Measurements from ENCODE around the gene PGM5. TPM values are rescaled to one million over a fixed set of nuclear protein-coding genes. Genes with fewer than 3 reads are reported as not detected.
"Not testable (repeated sequence)": the region's sequence is repeated elsewhere in the genome, so short reads cannot be mapped to it uniquely, and the experiment has no call there.

The PGM5 gene
- total RNA-seq (10 to 100 TPM in 1 of 2 donors, 1 to 10 TPM in 1; 9.3 to 10.4 TPM), polyA plus RNA-seq (ENCODE audit: insufficient read depth, low read depth, low replicate concordance) (19.4 TPM)
- long read RNA-seq, donor 1, transcript PGM5-202 (11 exons, 3,338 nt): major isoform, 8 of 27 reads
- long read RNA-seq, donor 1, partial matches to known transcripts: 19 of 27 reads
- long read RNA-seq, donor 1, other reads (novel, unspliced or antisense): 0 of 27 reads
- long read RNA-seq, donor 2, full-length matches to known transcripts: 2 of 2 reads
- long read RNA-seq, donor 2, partial matches to known transcripts: 0 of 2 reads
- long read RNA-seq, donor 2, other reads (novel, unspliced or antisense): 0 of 2 reads

DNA sequence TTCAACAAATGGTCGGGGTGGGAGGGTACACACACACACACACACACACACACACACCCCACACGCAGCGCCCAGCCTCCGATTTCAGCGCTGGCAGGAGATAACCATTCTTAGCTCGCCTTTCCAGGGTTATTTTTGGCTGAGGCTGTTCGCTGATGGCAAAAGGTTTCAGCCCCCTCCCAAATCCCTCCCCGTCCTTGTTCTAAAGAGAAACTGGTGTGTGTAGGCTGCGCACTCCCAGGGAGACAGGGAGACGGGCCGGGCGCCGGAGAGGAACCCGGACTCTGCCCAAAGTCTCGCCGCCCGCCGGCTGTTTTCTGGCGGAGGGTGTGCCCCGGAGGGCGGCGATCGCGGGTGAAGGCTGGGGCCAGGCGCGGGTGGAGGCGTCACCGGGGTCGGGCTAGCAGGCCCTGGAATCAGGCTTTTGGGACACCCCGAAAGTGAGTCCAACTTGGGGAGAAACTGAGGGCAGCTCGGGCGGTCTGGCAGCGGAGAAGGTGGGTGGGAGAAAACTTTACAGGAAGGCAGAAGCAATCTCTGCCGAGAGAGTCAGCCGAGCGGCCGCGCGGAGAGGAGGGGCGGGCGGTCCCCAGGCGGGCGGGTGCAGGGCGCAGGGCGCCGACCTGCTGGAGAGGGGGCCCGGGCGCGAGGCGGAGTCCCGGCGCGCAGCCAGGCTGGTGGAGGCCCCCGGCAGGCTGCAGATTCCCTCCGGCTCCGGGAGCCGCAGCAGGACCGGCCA is at the start of gene PGM5:
Gene PGM5, plus strand, starts transcription at position 232 of the 739 bp plus-strand sequence. CDS start 517 bp downstream, outside the sequence.
- H3K4me1 ChIP-seq; H3K27me3 ChIP-seq; H3K36me3 ChIP-seq (ENCODE audit: low read depth, missing control alignments); intact Hi-C loops (cut with DNase I; ENCODE audit: low total_unique reads); H3K9me3 ChIP-seq: not testable (repeated sequence)
- H3K4me3 ChIP-seq: peak within 1 kb of the TSS; percentile 66 to 71
- H3K27ac ChIP-seq: peak within 1 kb of the TSS; percentile 44 to 72
- peak; percentile 17 for DNase-seq
- WGBS, 2 donors: 1% methylated on average over 36 to 50 of the region's 58 CpGs

DNA sequence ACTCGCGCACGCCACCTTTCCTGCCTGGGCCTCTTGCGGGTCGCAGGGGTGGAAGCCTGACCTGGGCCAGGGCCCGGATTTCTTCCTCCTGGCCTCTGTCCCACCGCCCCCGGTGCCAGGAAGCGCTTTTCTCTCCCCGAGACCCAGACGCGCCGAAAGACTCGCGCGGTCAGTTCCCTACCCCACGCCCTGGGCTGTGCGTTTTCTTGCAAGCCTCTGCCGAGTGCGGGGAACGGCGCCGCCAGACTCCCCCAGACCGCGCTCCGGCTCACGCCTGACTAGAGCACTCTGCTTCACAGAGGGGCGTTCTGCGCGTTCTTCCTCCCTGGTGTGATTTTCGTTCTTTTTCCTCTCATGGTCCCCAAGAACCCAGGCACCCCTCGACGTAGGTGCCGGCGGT is 49.3 kb upstream of the PGM5 start:
- H3K36me3 ChIP-seq (ENCODE audit: low read depth, missing control alignments); H3K4me3 ChIP-seq; intact Hi-C loops (cut with DNase I; ENCODE audit: low total_unique reads); H3K9me3 ChIP-seq; H3K27ac ChIP-seq; H3K27me3 ChIP-seq; H3K4me1 ChIP-seq; DNase-seq: not testable (repeated sequence)
- 20% methylated on average over 16 of the region's 35 CpGs; no CpG with 5 or more reads in 1 of the 2 donors for WGBS, 2 donors

DNA sequence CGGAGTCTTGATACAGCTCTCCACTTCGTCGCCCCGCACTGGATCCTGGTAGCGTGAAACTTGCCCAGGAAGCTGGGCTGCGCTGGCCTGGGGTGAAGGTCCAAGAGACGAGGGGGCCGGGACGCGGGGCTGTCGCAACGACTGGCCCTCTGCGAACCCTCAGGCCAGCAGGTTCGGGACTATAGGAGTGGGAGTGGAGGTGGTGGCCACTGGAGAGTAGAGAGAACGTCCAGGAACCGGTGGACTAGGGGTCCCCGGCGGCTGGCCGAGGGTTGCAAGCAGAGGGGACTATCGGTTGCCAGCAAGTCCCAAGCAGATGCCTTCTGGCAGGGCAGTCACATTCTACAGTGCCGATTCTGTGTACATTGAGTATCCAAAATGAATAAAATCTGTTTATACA is 48.8 kb upstream of the PGM5 start:
- H3K27ac ChIP-seq; H3K9me3 ChIP-seq; H3K4me3 ChIP-seq; H3K36me3 ChIP-seq (ENCODE audit: low read depth, missing control alignments); H3K4me1 ChIP-seq; DNase-seq; intact Hi-C loops (cut with DNase I; ENCODE audit: low total_unique reads); H3K27me3 ChIP-seq: not testable (repeated sequence)
- 15 to 24% methylated on average over 8 to 20 of the region's 21 CpGs for WGBS, 2 donors

DNA sequence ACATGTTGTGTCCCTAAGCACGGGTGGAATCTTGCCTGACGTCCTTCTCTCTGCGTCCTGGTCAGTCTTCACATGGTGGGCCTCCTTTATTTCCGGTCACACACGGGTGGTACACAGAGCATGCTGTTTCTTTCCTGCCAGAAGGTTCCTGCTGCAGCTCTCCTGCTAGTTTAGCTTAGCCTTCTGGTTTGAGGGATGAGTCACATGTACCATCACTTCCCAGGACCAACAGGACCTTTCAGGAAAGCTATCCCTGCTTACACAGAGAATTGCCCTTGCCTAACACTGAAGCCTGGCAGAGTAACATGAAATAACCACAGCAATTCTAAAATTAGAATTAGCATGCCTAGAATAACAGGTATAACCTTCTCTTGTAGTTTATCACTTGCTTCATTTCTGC is 45.2 kb upstream of the PGM5 start:
- H3K9me3 ChIP-seq; H3K36me3 ChIP-seq (ENCODE audit: low read depth, missing control alignments); H3K27ac ChIP-seq; H3K27me3 ChIP-seq; H3K4me1 ChIP-seq; intact Hi-C loops (cut with DNase I; ENCODE audit: low total_unique reads); H3K4me3 ChIP-seq; DNase-seq: not testable (repeated sequence)
- no CpG with 5 or more reads among the region's 5 CpGs for WGBS, 2 donors

DNA sequence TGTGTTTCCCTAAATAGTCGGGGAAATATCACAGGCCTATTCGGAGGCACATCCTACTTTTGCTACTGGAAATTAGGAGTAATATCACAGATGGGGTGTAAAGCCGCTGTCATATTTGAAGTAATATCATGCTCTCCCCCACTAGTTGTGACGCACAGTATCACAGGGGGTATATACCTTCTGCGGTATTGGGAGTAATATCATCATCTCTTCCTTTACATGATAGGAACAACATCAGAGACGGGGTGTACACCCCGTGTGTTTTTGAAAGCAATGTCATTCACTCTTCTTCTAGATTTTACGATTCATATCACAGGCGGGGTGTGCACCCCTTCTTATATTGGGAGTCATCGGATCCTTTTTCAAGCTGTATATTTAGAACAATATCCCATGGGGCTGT is 38.2 kb upstream of the PGM5 start:
- H3K27me3 ChIP-seq; H3K9me3 ChIP-seq; intact Hi-C loops (cut with DNase I; ENCODE audit: low total_unique reads); DNase-seq; H3K4me3 ChIP-seq; H3K36me3 ChIP-seq (ENCODE audit: low read depth, missing control alignments); H3K4me1 ChIP-seq; H3K27ac ChIP-seq: not testable (repeated sequence)
- 53 to 58% methylated on average over 10 of the region's 10 CpGs for WGBS, 2 donors

DNA sequence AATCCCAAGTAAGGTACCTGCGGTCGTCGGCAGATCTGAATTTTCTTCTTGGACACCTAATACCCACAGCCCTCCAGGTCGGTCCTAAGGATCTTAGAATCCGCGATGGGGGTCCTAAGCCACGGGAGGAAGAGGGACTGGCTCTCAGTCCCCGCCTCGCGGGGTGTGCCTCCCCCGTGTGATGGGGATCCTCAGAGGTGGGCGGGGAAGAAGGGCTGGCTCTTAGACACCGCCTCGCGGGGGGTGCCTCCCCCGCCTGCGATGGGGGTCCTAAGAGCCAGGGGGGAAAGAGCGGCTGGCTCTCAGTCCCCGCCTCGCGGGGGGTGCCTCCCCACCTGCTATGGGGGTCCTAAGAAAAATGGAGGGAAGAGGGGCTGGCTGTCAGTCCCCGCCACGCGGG is 32.7 kb upstream of the PGM5 start:
- WGBS, 2 donors: 64% methylated on average over 5 of the region's 24 CpGs; no CpG with 5 or more reads in 1 of the 2 donors
- H3K4me1 ChIP-seq; H3K36me3 ChIP-seq (ENCODE audit: low read depth, missing control alignments); H3K27ac ChIP-seq; H3K9me3 ChIP-seq; H3K27me3 ChIP-seq; intact Hi-C loops (cut with DNase I; ENCODE audit: low total_unique reads); H3K4me3 ChIP-seq; DNase-seq: not testable (repeated sequence)

DNA sequence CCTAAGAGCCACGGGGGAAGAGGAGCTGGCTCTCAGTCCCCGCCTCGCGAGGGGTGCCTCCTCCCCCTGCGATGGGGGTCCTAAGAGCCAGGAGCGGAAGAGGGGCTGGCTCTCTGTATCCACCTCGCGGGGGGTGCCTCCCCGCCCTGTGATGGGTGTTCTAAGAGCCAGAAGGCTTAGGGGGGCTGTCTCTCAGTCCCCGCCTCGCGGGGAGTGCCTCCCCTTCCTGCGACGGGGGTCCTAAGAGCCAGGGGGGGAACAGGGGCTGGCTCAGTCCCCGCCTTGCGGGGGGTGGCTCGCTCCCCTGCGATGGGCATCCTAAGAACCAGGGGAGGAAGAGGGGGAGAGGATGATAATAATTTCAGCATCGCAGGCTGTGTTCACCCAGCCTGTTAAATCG is 31.9 kb upstream of the PGM5 start:
- H3K36me3 ChIP-seq (ENCODE audit: low read depth, missing control alignments); DNase-seq; H3K4me3 ChIP-seq; intact Hi-C loops (cut with DNase I; ENCODE audit: low total_unique reads); H3K4me1 ChIP-seq; H3K9me3 ChIP-seq; H3K27me3 ChIP-seq; H3K27ac ChIP-seq: not testable (repeated sequence)
- no CpG with 5 or more reads among the region's 20 CpGs for WGBS, 2 donors

DNA sequence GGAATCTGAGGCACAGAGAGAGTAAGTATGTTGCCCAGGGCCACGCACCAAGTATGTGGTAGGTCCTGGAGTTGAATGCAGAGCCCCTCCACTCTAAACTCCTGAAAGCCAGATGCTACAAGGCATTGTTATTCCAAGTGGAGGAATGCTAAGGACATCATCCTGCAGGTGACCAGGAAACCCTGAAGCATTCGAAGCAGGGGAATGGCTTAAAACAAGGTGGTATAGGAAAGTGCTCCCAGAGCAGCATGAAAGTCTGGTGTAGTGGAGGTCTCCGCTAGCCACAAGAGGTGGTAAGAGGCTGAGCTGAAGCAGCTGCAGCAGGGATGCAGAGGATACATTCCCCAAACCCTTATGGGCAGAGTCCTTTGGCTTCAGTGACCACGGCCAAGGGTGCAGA is 27.3 kb upstream of the PGM5 start:
- H3K36me3 ChIP-seq (ENCODE audit: low read depth, missing control alignments); H3K27me3 ChIP-seq; H3K4me3 ChIP-seq; H3K27ac ChIP-seq; H3K9me3 ChIP-seq; intact Hi-C loops (cut with DNase I; ENCODE audit: low total_unique reads); H3K4me1 ChIP-seq; DNase-seq: not testable (repeated sequence)
- 71% methylated on average over 2 of the region's 4 CpGs; no CpG with 5 or more reads in 1 of the 2 donors for WGBS, 2 donors

DNA sequence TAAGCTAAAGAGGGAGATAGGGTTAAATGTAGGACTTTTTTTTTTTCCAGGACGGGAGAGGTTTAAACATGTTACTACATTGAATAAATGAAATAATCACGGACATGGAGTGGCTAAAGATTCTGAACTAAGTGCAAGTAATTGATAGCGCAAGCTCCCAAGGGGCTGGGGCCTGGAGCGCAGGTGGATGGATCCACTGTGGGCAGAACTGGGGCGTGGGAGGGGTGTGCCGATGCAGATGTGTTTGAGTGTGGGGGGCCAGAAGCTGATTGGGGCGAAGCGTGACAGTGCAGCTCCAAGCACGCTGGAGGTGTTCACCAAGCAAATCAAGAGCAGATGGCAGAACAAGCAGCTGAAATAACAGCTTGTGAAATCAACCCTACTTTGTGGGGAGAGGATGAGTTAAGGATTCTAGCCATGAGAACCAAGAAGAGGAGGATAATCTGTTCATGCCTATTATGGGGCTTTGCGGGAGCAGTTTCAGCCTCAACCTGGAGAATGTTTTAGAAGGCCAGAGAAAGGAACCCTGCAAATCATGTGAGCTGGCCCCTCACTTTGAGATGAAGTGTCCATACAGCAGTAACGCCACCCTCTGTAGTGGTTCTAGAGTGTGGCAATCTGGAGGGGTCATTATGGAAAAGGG is 25.8 kb upstream of the PGM5 start:
- H3K27me3 ChIP-seq; H3K36me3 ChIP-seq (ENCODE audit: low read depth, missing control alignments); DNase-seq; H3K9me3 ChIP-seq; H3K4me1 ChIP-seq; H3K4me3 ChIP-seq; H3K27ac ChIP-seq; intact Hi-C loops (cut with DNase I; ENCODE audit: low total_unique reads): not testable (repeated sequence)
- 92% methylated on average over 7 to 10 of the region's 11 CpGs for whole genome bisulfite sequencing, 2 donors

DNA sequence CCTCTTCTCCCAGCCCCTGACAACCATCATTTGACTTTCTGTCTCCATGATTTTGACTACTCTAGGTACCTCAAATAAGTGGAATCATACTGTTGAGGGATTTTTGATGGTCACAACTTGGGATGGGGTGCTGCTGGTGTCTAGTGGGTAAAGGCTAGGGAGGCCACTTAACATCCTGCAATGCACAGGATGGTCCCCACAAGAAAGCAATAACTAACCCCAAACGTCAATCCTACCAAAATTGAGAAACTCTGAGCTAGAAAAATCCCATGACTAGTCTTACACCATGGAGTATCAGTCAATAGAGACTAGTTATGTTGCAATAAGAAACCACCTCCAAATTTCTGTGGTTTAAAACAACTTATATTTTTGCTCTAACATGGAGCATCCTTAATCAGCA is 24.3 kb upstream of the PGM5 start:
- H3K27me3 ChIP-seq; H3K36me3 ChIP-seq (ENCODE audit: low read depth, missing control alignments); H3K4me3 ChIP-seq; DNase-seq; H3K27ac ChIP-seq; H3K4me1 ChIP-seq; H3K9me3 ChIP-seq; intact Hi-C loops (cut with DNase I; ENCODE audit: low total_unique reads): not testable (repeated sequence)
- 75% methylated on average over 1 of the region's 1 CpG; no CpG with 5 or more reads in 1 of the 2 donors for WGBS, 2 donors

DNA sequence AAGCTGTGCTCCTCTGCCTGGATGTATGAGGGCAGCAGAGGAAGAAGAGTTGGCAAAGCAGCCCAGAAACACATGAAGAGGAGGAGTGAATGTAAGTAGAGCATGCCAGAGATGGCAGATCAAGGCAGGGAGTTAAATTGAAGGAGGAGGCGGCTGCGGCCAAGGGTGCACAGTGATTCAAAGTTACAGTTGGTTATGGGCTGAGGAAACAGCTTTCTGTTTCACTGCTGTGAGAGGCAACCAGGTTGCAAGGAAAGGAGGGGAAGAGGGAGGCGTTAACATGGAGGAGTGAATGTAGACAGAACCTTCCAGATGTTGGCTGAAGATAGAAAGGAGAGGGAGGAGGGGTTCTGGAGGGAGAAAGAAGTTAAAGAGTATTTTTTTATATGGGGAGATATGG is 20.5 kb upstream of the PGM5 start:
- H3K27ac ChIP-seq; intact Hi-C loops (cut with DNase I; ENCODE audit: low total_unique reads); H3K4me3 ChIP-seq; H3K27me3 ChIP-seq; H3K4me1 ChIP-seq; H3K9me3 ChIP-seq; H3K36me3 ChIP-seq (ENCODE audit: low read depth, missing control alignments): not testable (repeated sequence)
- WGBS, 2 donors: 56 to 60% methylated on average over 1 to 3 of the region's 3 CpGs
- DNase-seq: peak; percentile 69
